SH-SY5Y (cell line): ENCODE data around the gene MROH8.

Source experiments
- GATA2 ChIP-seq: IDR thresholded peaks from 2 replicates; pipeline ENCODE4 v1.6.1; 2011; ENCODE audit warnings: mild to moderate bottlenecking, low read depth, low read length
- GATA3 ChIP-seq: IDR thresholded peaks from 2 replicates; pipeline ENCODE4 v1.6.1; 2011; ENCODE audit warnings: low read depth, mild to moderate bottlenecking, low read length, moderate library complexity

GRCh38 chr20:37193226-37193625 lies 13.9 kb upstream of the MROH8 start:
- TF ChIP-seq GATA2 = no peak
- no peak for TF ChIP-seq GATA3
